ENCODE measurements around the gene HAUS7.
A peak's percentile ranks its signal among the peaks of the same experiment; 100 is the strongest.

HAUS7 gene

GRCh38 chrX:153475271-153475670, 4.9 kb upstream of the HAUS7 start:
- CTCF ChIA-PET = no interaction called here
- POLR2A ChIA-PET = no interaction called here
- no peak for DNase-seq (ENCODE audit: extremely low spot score)
- no peak for TF ChIP-seq HDGF (IDR thresholded peaks at IDR 0.05; ENCODE audit: borderline replicate concordance)
- no peak for TF ChIP-seq ELF4 (IDR thresholded peaks at IDR 0.05)
- no peak for TF ChIP-seq TARDBP (IDR thresholded peaks at IDR 0.05)
- TF ChIP-seq NFRKB (IDR thresholded peaks at IDR 0.05) = no peak
- no peak for TF ChIP-seq ARNT (IDR thresholded peaks at IDR 0.05)
- no peak for TF ChIP-seq SP1 (IDR thresholded peaks at IDR 0.05)
- TF ChIP-seq FOXM1 (IDR thresholded peaks at IDR 0.05; ENCODE audit: borderline replicate concordance) = no peak
- TF ChIP-seq FOXA1 (IDR thresholded peaks at IDR 0.05) = no peak
- TF ChIP-seq PKNOX1 (IDR thresholded peaks at IDR 0.05) = no peak
- no peak for TF ChIP-seq L3MBTL2 (conservative IDR thresholded peaks at IDR 0.05)
- TF ChIP-seq CTBP1 (IDR thresholded peaks at IDR 0.05; ENCODE audit: borderline replicate concordance) = no peak
- no peak for TF ChIP-seq BHLHE40 (IDR thresholded peaks at IDR 0.05; ENCODE audit: borderline replicate concordance)
- no peak for TF ChIP-seq ZNF384 (IDR thresholded peaks at IDR 0.05)
- no peak for TF ChIP-seq LEF1 (IDR thresholded peaks at IDR 0.05; ENCODE audit: borderline replicate concordance)
- no peak for TF ChIP-seq FOXK2 (IDR thresholded peaks at IDR 0.05)
- no peak for TF ChIP-seq SUZ12 (IDR thresholded peaks at IDR 0.05)

DNA sequence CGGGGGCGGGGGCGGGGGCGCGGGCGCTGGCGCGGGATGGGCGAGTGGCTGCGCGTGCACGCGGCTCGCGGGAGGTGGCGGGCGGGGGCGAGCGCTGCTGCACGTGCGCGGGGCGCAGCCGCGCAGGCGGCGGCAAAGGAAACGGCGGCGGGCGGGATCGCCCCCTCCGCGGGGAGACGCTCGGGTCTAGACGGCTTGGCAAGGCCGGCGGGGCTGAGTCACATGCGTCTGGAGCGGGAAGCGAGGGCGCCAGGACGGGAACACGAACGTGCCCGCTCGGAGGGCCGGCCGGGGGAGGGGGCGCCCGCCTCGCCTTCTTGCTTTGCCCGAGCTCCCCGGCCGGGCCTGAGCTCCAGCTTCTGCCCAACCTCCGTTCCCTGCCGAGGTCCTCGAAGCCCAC, 4.3 kb upstream of the HAUS7 start:
- POLR2A ChIA-PET = no interaction called here
- no peak for DNase-seq (ENCODE audit: extremely low spot score)
- peak; percentile 62 for TF ChIP-seq L3MBTL2 (conservative IDR thresholded peaks at IDR 0.05)
- TF ChIP-seq ARNT (IDR thresholded peaks at IDR 0.05) = no peak
- CTCF ChIA-PET = no interaction called here

DNA sequence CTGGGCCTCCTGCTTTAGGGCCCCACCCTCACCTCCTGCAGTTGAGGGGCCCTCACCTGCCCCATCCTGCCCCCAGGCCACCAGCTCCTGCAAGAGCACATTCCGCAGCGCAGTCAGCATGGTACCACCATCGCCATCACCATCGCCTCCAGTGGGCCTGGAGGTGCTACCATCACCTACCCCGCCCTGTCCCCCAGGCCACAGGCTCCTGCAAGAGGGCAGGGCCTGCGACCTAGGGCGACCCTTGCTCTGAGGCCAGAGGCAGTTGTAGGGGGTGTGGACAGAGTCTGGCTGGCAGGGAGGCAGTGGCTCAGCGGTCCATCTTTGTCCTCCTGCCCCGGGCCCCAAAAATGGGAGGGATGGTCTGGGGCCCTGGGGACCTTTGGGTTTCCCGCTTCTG, 3.9 kb upstream of the HAUS7 start:
- TF ChIP-seq SP1 (IDR thresholded peaks at IDR 0.05) (no peak), TARDBP (IDR thresholded peaks at IDR 0.05) (no peak), PKNOX1 (IDR thresholded peaks at IDR 0.05) (no peak), BHLHE40 (IDR thresholded peaks at IDR 0.05; ENCODE audit: borderline replicate concordance) (no peak), SUZ12 (IDR thresholded peaks at IDR 0.05) (no peak), ELF4 (IDR thresholded peaks at IDR 0.05) (no peak), HDGF (IDR thresholded peaks at IDR 0.05; ENCODE audit: borderline replicate concordance) (no peak), LEF1 (IDR thresholded peaks at IDR 0.05; ENCODE audit: borderline replicate concordance) (no peak), FOXM1 (IDR thresholded peaks at IDR 0.05; ENCODE audit: borderline replicate concordance) (no peak), L3MBTL2 (conservative IDR thresholded peaks at IDR 0.05) (no peak), NFRKB (IDR thresholded peaks at IDR 0.05) (no peak), FOXK2 (IDR thresholded peaks at IDR 0.05) (no peak), CTBP1 (IDR thresholded peaks at IDR 0.05; ENCODE audit: borderline replicate concordance) (no peak), ZNF384 (IDR thresholded peaks at IDR 0.05) (no peak), ARNT (IDR thresholded peaks at IDR 0.05) (no peak), FOXA1 (IDR thresholded peaks at IDR 0.05) (no peak)
- DNase-seq (ENCODE audit: extremely low spot score) = no peak
- ChIA-PET POLR2A (no interaction called here), CTCF (no interaction called here)

- no peak for DNase-seq (ENCODE audit: extremely low spot score)
- ChIA-PET POLR2A (no interaction called here), CTCF (interaction anchor here (3.2 kb wide), 1 partner anchor 13 kb away, joined by 16 read pairs; no protein-coding TSS in a partner anchor)
- no peak for TF ChIP-seq PKNOX1 (IDR thresholded peaks at IDR 0.05)
- TF ChIP-seq CTBP1 (IDR thresholded peaks at IDR 0.05; ENCODE audit: borderline replicate concordance) = no peak
- TF ChIP-seq FOXK2 (IDR thresholded peaks at IDR 0.05) = no peak
- no peak for TF ChIP-seq L3MBTL2 (conservative IDR thresholded peaks at IDR 0.05)
- no peak for TF ChIP-seq ZNF384 (IDR thresholded peaks at IDR 0.05)
- no peak for TF ChIP-seq TARDBP (IDR thresholded peaks at IDR 0.05)
- TF ChIP-seq HDGF (IDR thresholded peaks at IDR 0.05; ENCODE audit: borderline replicate concordance) = no peak
- no peak for TF ChIP-seq NFRKB (IDR thresholded peaks at IDR 0.05)
- TF ChIP-seq FOXA1 (IDR thresholded peaks at IDR 0.05) = no peak
- no peak for TF ChIP-seq FOXM1 (IDR thresholded peaks at IDR 0.05; ENCODE audit: borderline replicate concordance)
- no peak for TF ChIP-seq ELF4 (IDR thresholded peaks at IDR 0.05)
- TF ChIP-seq SP1 (IDR thresholded peaks at IDR 0.05) = no peak
- TF ChIP-seq LEF1 (IDR thresholded peaks at IDR 0.05; ENCODE audit: borderline replicate concordance) = no peak
Observed at GRCh38 chrX:153473126-153473525, 2.8 kb upstream of the HAUS7 start.

DNA sequence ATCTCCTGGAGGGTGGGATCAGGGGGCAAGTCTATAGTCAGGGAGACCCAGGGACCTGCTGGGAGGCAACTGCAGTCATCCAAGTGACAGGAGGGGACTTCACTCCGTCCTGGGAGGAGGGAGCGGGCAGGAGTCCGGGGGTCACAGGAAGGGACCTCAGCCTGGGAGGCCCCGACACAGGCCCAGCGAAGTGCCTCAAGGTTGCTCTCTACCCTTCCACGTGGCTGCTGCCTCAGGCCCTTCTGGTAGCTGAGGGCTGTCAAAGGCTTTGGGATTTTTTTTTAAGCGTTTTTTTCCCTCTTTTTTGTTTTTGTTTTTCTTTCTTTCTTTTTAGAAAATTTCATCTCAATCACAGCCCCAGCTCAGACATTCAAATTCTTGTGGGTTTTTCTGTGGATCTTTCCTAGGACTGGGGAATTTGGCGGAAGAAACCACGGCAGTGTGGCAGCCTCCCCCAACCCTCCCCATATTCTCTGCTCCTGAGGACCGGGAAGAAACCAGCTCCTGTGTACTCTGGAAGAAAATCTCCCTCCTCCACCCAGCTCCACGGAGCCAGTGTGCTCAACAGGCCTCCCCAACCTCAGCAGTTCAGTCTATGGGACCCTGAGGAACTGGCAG, 1.4 kb upstream of the HAUS7 start:
- no peak for DNase-seq (ENCODE audit: extremely low spot score)
- POLR2A ChIA-PET = no interaction called here
- CTCF ChIA-PET = interaction anchor here (0.6 to 3.2 kb wide), 6 partner anchors 11 to 134 kb away, joined by 3 to 17 read pairs (median 4); no protein-coding TSS in a partner anchor
- TF ChIP-seq ARNT (IDR thresholded peaks at IDR 0.05) = no peak
- no peak for TF ChIP-seq FOXA1 (IDR thresholded peaks at IDR 0.05)
- no peak for TF ChIP-seq SUZ12 (IDR thresholded peaks at IDR 0.05)
- TF ChIP-seq FOXK2 (IDR thresholded peaks at IDR 0.05) = no peak
- no peak for TF ChIP-seq ELF4 (IDR thresholded peaks at IDR 0.05)
- no peak for TF ChIP-seq L3MBTL2 (conservative IDR thresholded peaks at IDR 0.05)
- no peak for TF ChIP-seq SP1 (IDR thresholded peaks at IDR 0.05)
- TF ChIP-seq HDGF (IDR thresholded peaks at IDR 0.05; ENCODE audit: borderline replicate concordance) = no peak
- TF ChIP-seq TARDBP (IDR thresholded peaks at IDR 0.05) = no peak
- no peak for TF ChIP-seq LEF1 (IDR thresholded peaks at IDR 0.05; ENCODE audit: borderline replicate concordance)
- no peak for TF ChIP-seq FOXM1 (IDR thresholded peaks at IDR 0.05; ENCODE audit: borderline replicate concordance)

- ChIA-PET CTCF (interaction anchor here (0.8 to 3.2 kb wide), 5 partner anchors 9 to 41 kb away, joined by 4 to 17 read pairs (median 5); no protein-coding TSS in a partner anchor), POLR2A (interaction anchor here (0.6 kb wide), 1 partner anchor 9 kb away, joined by 3 read pairs; no protein-coding TSS in a partner anchor)
- DNase-seq (ENCODE audit: extremely low spot score) = peak; percentile 41
- no peak for TF ChIP-seq LEF1 (IDR thresholded peaks at IDR 0.05; ENCODE audit: borderline replicate concordance)
- TF ChIP-seq SP1 (IDR thresholded peaks at IDR 0.05) = no peak
- no peak for TF ChIP-seq HDGF (IDR thresholded peaks at IDR 0.05; ENCODE audit: borderline replicate concordance)
- no peak for TF ChIP-seq TARDBP (IDR thresholded peaks at IDR 0.05)
- TF ChIP-seq SUZ12 (IDR thresholded peaks at IDR 0.05) = no peak
- no peak for TF ChIP-seq ARNT (IDR thresholded peaks at IDR 0.05)
Observed at GRCh38 chrX:153469811-153470410, 465 bp downstream of the HAUS7 start.

Measured in HEK293T (cell line).